Stimulated activated CD4-positive, alpha-beta T cell treated with anti-CD3 and anti-CD28 coated beads, TNF-alpha, amount 100 ng/mL, for 24 hours (primary cell): ENCODE data around the gene RTEL1.

ENCODE experiments used
- DNase-seq, 3 experiments: peaks; one replicate each; pipeline ENCODE4 v3.0.0-alpha.2; 2020; ENCODE audit warnings: low read depth in 3 of 3

Gene RTEL1

GRCh38 chr20:63737945-63738686 lies 80.0 kb downstream of the RTEL1 start:
- DNase-seq, result no peak

- DNase-seq, result no peak
These were observed 80.6 kb downstream of the RTEL1 start for GRCh38 chr20:63738687-63739129.

GRCh38 chr20:63739130-63740069 lies 81.3 kb downstream of the RTEL1 start, which contains the start of gene SLC2A4RG:
TSS of gene SLC2A4RG (plus strand) at chr20:63739776. CDS start at chr20:63739913, 137 bp downstream.
- peak in 1 of 3 experiments; percentile 71 for DNase-seq

GRCh38 chr20:63740070-63740626 lies 82.0 kb downstream of the RTEL1 start:
- peak in 1 of 3 experiments; percentile 34 for DNase-seq

- DNase-seq, result no peak
These were observed 82.7 kb downstream of the RTEL1 start for GRCh38 chr20:63740627-63741353.

GRCh38 chr20:63741354-63741675 lies 83.2 kb downstream of the RTEL1 start:
- DNase-seq, result no peak

GRCh38 chr20:63741676-63742380 lies 83.7 kb downstream of the RTEL1 start:
- DNase-seq, result no peak

- DNase-seq, result no peak
These were observed 84.4 kb downstream of the RTEL1 start for GRCh38 chr20:63742381-63743024.

- no peak for DNase-seq
These were observed 85.3 kb downstream of the RTEL1 start for GRCh38 chr20:63743210-63743970.

- no peak for DNase-seq
These were observed 86.0 kb downstream of the RTEL1 start for GRCh38 chr20:63744158-63744557.

GRCh38 chr20:63744574-63745423 lies 86.7 kb downstream of the RTEL1 start:
- DNase-seq, result no peak

- DNase-seq, result no peak
These were observed 87.3 kb downstream of the RTEL1 start for GRCh38 chr20:63745424-63745805.
